Brain pericyte (primary cell): ENCODE results near the gene COLEC11.

Source experiments
- DNase-seq: peaks from one replicate; pipeline ENCODE4 v3.0.0-alpha.2; 2012; ENCODE audit warnings: low read depth, low spot score

COLEC11 gene

DNA sequence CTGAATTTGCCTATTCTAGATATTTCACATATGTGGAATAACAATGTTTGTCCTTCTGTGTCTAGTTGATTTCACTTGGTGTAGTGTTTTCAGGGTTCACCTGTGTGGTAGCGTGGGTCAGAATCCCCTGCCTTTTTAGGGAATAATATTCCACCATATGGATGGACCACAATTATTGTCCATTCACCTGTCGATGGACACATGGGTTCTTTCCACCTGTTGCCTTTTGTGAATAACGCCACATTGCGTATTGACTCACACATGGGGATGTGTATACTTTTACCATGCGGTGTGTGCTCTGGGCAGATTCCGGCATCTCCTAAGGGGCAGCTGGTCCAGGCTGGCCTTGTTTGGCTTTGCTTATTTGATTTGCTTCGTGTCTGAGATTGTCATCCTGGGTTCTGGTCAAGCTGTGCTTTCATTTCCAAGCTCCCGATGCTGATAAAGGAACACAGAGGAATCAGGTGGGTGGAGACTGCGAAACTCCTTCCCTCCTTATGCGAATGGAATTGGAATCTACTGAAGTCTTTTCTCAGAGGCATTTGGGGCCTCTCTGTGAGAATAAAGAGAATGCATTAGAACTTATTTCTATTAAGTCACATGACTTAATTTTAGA, 44.2 kb downstream of the COLEC11 start:
- DNase-seq: no peak

DNA sequence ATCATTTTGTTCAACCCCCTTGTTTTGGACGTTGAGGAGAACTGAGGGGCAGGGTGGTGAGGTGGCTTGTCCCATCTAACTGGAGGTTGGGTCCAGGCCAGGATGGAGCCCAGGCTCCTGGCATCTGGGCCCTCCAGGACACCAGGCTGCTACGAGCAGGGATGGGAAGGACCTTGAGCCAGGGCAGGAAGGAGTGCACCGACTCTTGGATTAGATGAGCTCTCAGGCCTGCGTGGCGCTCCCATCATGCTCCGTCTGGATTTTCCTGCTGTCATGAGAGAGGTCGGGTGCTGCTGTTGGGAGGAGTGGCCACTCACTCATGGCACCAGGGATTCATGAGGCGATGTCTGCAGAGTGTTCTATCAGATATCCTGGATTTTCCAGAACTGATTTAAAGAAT, 44.7 kb downstream of the COLEC11 start:
- no peak for DNase-seq

DNA sequence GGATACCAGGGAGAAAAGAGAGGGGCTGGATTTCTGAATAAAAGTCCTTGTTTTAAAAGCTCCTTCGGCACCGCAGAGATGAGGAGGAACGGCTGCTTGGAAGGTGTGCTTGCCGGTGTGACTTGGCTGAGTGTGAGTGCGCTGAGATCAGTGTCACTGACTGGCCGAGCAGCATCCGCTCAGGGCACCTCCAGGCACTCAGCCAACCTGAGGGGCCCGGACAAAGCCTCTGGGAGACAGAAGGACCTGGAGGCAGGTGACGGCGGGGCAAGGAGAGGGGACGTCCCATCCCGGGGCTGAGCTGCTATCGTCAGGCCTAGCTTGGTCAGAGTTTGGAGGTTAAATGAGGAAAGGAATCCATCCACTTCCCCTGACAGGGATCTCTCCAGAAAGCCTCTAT, 46.3 kb downstream of the COLEC11 start:
- DNase-seq: no peak

DNA sequence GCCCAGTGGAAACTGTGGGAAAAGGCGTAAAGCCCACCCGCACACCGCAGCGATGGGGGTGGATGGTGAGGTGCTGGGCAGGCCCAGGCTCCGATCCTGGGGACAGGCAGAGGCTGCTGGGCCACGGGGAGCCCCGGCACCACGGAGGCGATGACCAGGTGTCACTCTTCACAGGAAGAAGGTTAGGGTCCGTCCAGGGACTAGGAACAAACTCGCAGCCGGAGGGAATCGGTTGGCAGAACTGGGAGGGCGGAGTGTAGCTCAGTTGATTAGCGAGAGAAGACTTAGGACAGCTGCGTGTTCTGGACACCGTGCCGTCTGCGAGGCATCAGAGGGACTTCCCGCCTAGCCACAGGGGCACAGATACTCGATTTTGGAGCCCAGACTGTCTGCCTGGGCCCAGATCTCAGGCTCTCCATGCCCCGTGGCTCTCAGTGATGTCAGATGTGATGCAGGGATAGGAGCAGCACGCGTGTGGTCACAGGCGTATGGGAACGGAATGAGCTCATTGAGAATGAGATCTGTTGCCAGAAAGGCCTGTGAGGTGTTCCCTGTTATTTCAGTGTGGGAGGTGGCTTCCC, 47.0 kb downstream of the COLEC11 start:
- DNase-seq: no peak

DNA sequence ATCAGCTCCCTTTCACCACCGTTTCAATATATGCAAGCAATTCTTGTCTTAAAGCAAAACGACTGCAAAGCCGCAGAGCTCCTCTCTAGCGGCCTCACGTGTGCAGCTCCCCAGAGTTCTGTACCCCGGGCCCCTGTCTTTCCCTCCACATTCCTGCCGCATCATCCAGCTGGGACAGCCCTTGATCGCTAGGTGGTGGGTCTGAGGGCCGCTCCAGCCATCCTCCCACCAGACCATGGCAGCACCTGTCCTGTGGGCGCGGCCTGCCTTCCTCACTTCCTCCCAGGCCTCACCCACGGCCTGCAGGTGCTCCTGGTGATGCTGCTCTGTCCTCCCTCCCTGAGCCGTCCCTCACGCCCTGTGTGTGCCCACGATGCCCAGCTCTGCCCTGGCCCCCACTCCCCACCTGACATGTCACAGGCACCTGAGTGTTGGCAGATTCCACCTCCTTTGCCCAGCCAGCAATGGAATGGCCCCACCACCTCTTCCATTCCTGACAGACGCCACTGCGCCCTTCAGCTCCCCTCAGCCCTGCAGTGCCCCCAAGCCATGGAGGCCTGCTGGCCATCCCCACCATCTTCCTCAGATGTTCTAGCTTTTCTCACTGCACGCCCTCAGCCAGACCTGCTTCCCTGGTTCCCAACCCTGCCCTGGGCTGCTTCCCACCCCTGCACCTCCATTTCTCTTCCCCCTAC, 47.8 kb downstream of the COLEC11 start:
- DNase-seq: no peak

DNA sequence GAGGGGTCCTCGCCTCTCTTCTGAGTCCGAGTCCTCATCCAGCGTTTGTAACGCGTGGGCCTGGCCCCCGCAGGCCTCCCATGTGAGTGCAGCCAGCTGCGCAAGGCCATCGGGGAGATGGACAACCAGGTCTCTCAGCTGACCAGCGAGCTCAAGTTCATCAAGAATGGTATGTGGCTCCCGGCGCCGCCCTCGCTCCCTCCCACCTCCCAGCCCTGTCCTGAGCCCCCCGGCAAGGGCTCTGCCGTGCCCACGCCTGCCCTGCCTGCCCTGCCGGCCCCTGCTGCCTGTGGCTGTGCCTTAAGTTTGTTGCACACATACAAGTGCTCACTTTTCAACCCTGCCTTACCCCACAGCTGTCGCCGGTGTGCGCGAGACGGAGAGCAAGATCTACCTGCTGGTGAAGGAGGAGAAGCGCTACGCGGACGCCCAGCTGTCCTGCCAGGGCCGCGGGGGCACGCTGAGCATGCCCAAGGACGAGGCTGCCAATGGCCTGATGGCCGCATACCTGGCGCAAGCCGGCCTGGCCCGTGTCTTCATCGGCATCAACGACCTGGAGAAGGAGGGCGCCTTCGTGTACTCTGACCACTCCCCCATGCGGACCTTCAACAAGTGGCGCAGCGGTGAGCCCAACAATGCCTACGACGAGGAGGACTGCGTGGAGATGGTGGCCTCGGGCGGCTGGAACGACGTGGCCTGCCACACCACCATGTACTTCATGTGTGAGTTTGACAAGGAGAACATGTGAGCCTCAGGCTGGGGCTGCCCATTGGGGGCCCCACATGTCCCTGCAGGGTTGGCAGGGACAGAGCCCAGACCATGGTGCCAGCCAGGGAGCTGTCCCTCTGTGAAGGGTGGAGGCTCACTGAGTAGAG, 48.7 kb downstream of the COLEC11 start:
- DNase-seq: no peak

DNA sequence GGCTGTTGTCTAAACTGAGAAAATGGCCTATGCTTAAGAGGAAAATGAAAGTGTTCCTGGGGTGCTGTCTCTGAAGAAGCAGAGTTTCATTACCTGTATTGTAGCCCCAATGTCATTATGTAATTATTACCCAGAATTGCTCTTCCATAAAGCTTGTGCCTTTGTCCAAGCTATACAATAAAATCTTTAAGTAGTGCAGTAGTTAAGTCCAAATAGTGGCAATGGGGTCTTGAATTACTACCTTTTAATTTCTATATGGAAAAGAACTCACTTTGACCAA, 49.3 kb downstream of the COLEC11 start:
- DNase-seq: no peak

DNA sequence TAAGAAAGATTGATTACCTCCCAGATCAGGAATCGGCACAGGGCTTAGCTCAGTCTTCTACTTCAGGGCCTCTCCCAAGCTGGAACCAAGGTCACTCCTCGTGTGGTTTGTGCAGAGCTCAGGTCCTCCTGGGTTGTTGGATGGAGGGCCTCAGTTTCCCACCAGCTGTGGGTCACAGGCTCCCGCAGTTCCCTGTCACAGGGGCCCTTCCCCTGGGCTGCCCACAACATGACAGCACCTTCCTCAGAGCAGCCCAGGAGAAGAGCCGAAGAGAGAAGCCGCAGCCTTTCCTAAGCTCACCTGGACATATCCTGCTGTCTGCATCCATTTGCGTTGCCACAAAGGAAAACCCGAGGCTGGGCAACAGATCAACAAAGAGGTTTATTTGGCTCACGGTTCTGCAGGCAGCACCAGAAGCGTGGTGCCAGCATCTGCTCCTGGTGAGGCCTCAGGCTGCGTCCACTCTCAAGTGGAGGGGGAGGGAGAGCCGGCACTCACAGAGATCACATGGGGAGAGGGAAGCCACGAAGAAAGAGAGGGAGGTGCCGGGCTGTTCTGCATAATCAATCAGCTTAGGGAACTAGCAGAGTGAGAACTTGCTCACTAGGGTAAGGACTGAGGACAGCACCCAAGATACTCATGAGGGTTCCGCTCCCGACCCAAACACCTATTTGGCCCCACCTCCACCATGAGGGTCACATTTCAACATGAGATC, 50.1 kb downstream of the COLEC11 start:
- no peak for DNase-seq

DNA sequence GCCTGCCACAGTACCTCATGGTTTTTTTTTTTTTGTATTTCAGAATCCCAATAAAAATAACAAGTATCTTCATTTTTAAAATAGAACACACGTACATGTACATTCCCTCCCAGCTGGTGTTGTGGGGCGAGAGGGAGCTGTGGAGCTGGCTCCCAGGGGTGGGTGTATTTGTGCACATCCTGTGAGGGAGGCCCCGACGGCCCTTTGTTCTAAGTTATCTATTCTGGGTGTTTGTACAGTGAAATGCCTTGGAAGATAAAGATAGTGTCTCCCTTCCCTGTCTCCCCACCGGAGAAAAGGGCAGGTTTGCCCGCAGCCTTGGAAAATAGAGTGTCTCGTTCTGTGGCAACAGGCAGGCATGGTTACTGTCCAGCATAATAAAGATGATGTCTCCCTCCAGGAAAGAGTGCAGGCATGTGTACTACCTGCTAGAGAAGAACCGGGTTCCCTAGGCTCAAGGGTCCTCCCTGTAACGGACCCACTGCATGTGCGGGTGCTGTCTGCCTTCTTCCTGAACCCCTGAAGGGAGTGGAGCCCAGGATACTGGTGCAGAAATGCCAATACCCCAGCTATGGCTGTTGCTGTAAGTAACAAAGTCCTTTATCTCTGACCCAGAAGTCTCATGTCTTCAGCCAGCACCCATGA, 51.0 kb downstream of the COLEC11 start:
- no peak for DNase-seq

DNA sequence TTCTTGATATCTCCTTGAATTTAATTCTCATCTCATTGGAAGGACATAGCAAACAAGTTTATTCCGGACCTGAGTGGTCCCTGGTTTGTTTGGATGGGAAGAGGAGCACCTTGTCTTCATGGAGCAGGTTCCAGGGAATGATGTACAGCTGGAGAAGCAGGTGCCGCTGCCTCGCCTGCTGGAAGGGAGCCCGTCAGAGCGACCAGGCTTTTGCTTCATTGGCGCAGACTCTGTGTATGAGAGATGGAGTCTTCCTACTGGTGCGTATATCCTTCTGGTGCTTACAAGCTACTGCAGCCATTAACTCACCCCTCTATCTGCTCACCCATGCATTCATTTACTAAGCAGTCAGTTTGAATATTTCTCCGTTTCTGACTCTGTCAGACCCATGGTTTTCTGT, 51.5 kb downstream of the COLEC11 start:
- no peak for DNase-seq

DNA sequence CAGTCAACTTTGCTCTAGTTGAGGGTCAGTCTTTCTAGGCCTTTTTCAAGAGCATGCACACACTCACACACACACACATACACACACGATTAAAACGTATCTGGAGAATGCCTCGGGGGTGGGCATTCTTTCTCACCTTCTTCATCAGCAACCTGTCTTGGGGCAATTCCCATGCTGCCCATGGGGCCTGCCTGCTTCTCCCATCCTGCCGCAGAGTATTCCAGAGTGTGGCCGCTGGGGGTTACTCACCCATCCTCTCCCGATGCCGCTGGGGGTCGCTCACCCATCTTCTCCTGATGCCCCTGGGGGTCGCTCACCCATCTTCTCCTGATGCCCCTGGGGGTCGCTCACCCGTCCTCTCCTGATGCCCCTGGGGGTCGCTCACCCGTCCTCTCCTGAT, 52.3 kb downstream of the COLEC11 start:
- DNase-seq: no peak

DNA sequence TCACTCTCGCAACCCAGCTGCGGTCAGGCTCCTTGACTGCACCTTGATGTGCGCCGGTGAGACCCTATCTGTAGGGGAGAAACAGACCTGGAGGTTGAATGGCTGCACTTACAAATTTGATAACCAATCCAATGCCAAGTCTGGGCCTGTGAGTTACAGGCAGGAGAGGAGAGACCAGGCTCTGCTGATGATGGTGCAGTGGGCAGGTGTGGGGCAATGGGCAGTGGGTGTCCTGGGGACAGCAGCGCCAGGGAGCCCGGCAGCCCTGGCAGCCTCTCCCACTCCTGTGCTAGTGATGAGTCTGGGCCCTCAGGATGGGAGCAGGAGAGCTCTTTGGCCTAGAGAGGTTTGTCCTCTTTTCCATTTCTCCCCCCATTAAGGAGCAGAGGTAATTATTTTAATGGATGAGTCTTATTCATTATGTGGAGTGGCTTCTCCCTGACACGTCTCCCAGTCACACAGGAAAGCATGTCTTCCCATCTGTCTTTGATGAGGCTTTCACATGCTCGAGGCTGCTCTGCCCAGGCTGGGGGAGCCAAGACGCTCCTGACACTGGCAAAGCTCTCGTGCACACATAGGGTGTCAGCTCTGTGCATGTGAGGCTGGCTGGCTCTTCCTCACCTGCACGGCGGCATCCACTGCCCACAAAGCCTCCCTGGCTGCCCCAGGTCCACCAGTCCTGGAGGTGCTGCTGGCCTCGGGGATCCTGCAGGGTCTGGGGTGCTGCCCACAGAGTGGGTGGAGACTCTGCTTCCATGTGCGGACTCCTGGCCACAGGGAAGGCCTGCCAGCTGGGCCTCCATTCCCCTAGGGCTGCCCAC, 53.1 kb downstream of the COLEC11 start:
- DNase-seq: no peak

DNA sequence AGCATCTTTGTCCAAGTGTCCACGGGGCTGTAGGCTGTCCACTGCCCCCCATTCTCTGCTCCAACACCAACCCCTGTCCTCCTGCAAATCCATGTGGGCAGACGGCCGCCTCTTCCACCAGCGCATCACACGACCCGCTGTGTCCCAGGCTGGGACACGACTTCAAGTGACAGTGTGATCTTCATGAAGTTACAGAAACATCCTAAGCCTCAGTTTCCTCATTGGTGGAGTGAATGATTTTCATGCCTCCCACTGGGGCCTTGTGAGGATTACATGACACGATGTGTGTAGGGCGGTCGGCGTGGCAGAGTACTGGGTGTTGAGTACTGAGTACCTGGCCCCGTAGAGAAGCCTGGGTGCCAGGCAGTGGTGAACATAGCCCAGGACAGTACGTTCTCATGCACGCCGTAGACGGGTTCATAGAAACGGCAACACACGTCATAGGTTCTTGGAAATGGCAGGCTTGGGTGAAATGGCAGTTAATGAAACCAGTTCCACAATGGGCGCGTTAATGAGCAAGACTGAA, 53.8 kb downstream of the COLEC11 start:
- no peak for DNase-seq

DNA sequence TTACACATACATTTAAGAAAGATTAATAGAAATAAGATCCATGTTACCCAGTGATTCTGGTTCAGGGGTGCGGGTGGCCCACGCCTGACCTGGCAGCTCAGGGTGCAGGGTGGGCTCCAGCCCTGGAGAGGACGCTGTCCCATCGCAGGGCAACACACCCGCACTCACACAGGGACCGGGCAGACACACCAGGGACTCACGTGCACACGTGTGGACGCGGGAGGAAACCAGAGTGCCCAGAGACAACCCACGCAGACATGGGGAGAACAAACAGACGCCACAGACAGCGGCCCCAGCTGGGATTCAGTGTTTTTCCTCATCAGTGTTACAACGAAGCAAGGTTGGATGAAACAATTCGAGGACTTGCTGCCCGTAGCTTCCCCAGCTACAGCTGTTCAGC, 54.7 kb downstream of the COLEC11 start:
- no peak for DNase-seq

DNA sequence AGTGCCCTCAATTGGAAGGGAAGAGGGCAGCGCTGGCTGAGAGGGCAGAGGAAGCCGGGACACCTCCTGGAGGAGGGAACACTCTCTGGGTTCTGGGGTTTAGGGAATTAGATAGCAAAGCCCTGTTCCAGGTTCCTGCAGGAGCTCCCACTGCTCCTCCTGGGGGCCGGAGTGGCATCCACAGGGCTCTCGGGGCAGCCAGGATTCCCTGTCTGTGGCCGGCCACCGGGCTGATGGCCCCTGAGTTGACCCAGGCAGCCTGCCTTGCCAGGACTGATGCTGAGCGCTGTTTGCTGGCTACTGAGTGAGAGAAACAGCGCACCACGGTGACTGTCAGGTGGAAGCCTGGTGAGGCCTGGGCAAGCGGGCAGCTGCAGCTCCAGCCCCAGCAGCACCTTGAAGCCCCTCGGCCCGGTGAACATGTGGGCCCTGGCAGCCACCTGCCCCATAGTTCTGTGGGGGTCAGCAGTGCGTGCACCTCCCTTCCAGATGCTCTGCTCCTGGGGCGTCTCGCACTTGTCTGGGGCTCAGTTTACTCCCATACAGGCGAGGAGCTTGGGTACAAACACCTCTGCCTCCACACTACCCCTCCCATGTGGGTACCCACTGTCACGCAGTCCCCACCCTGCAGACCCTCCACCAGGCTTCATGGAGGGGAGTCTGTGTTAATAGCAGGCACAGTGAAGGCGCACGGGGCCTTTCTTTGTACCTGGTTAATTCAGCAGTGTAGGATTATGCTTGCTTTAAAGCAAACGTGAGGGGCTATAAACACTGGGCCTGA, 55.4 kb downstream of the COLEC11 start:
- no peak for DNase-seq

DNA sequence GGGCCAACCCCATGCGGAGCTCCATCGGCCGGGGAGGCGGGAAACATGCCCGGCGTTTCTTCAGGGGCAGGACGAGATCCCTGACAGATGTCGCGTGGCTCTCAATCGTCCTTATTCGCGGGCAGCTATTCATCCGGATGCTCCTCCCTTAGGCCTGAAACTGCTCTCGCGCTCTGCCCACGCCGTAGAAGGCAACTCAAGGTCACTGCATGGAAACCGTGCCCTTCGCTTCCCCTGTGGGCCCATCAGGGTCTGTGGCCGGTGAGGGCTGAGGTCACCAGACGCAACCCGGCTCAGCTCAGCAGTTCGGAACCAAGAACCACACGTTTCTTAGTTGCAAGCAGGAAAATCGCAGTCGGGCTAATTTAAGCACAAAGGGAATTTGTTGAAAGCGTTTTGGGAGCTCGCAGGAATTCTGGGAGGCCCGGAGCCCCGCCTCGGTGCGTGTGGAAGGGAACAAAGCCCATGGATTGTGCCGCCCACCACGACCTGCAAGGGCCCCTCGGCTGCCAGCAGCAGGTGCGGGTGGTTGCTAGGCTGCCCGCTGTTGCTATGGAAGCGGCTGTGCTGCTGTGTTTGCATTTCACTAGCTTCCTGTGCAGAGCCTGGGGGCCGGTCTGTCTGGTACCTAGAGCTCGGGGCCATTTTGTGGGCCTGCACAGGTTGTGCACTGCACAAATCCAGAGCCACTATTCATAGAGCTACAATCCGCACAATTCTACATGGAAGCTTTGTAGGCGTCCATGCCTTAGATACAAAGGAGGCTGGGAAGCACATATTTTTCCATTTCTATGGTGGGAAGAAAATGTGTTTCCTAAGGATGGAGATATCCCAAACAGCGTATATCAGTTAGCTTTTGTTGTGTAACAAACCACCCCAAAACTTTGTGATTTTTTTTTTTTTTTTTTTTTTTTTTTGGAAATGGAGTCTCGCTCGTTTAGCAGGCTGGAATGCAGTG, 57.1 kb downstream of the COLEC11 start:
- DNase-seq: no peak

DNA sequence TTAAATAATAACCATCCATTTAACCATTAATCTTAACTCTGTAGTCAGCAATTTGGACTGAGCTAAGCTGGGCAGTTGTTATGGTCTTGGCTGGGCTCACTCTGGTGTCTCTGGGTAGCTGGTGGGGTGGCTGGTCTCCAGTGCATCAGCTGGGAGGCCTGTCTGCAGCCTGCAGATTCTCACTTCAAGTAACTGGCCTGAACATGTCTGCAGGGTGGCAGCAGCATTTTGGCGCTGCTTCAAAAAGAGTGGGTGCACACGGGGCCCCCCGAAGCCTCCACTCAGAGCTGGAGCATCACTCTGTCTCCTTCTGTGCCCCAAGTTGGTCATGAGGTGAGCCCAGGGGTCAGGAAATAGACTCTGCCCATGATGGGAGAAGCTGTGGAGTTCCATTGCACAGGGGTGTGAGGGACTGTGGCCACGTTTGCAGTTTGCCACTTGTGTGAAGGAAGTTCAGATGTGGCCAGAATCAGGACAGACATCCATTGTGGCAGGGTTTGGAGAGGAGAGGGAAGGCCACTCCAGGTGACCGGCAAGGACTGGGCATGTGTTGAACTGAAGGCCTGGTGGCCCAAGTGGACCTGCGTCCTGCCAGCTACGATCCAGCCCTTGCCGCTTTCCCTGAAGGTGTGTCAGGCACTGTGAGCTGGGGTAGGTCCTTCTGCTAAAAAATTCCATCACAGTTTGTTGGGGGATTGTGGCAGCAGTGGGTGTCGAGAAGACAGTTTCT, 58.1 kb downstream of the COLEC11 start:
- DNase-seq: no peak

DNA sequence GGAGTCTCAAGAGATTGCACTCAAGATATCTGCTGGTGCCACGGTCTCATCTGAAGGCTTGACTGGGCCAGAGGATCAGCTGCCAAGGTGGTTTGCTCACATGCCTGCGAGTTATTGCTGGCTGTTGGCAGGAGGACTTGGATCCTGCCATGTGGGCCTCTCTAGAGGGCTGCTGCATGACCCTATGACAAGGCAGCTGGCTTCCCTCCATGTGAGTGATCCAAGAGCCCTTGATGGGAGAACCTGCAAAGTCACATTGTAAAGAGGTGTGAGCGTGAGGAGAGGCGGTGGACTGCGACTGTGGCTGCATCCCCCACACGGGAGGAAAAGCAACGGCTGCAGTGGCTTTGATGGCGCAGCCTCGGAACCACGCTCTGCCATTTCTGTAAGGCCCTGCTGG, 59.1 kb downstream of the COLEC11 start:
- DNase-seq: no peak
